ENCODE results near the gene F7.

Gene F7

GRCh38 chr13:113126265-113127150, 20.9 kb downstream of the F7 start:
- no peak for DNase-seq
- no peak for TF ChIP-seq POLR2A (IDR thresholded peaks at IDR 0.05; ENCODE audit: low read length)
- TF ChIP-seq GATA1 (IDR thresholded peaks at IDR 0.05; ENCODE audit: low read depth, low read length), result no peak

GRCh38 chr13:113129480-113129879, 23.9 kb downstream of the F7 start:
- TF ChIP-seq POLR2A (IDR thresholded peaks at IDR 0.05; ENCODE audit: low read length) (no peak), GATA1 (IDR thresholded peaks at IDR 0.05; ENCODE audit: low read depth, low read length) (no peak)
- DNase-seq, result no peak

- no peak for TF ChIP-seq GATA1 (IDR thresholded peaks at IDR 0.05; ENCODE audit: low read depth, low read length)
- no peak for TF ChIP-seq POLR2A (IDR thresholded peaks at IDR 0.05; ENCODE audit: low read length)
- DNase-seq, result peak; percentile 54 to 64
These were observed 24.5 kb downstream of the F7 start for GRCh38 chr13:113129921-113130750.

GRCh38 chr13:113135281-113135760, 29.7 kb downstream of the F7 start:
- no peak for DNase-seq
- TF ChIP-seq GATA1 (IDR thresholded peaks at IDR 0.05; ENCODE audit: low read depth, low read length), result no peak
- no peak for TF ChIP-seq POLR2A (IDR thresholded peaks at IDR 0.05; ENCODE audit: low read length)

- no peak for TF ChIP-seq GATA1 (IDR thresholded peaks at IDR 0.05; ENCODE audit: low read depth, low read length)
- no peak for TF ChIP-seq POLR2A (IDR thresholded peaks at IDR 0.05; ENCODE audit: low read length)
- DNase-seq, result no peak
These were observed 32.2 kb downstream of the F7 start for GRCh38 chr13:113137691-113138298.

- DNase-seq, result no peak
- TF ChIP-seq POLR2A (IDR thresholded peaks at IDR 0.05; ENCODE audit: low read length) (no peak), GATA1 (IDR thresholded peaks at IDR 0.05; ENCODE audit: low read depth, low read length) (no peak)
These were observed 33.4 kb downstream of the F7 start for GRCh38 chr13:113138792-113139551.

- TF ChIP-seq POLR2A (IDR thresholded peaks at IDR 0.05; ENCODE audit: low read length) (no peak), GATA1 (IDR thresholded peaks at IDR 0.05; ENCODE audit: low read depth, low read length) (no peak)
- DNase-seq, result no peak
These were observed 34.0 kb downstream of the F7 start for GRCh38 chr13:113139577-113139976.

GRCh38 chr13:113140677-113141600, 35.3 kb downstream of the F7 start:
- TF ChIP-seq POLR2A (IDR thresholded peaks at IDR 0.05; ENCODE audit: low read length) (no peak), GATA1 (IDR thresholded peaks at IDR 0.05; ENCODE audit: low read depth, low read length) (no peak)
- no peak for DNase-seq

GRCh38 chr13:113141601-113141970, 36.0 kb downstream of the F7 start:
- no peak for DNase-seq
- TF ChIP-seq GATA1 (IDR thresholded peaks at IDR 0.05; ENCODE audit: low read depth, low read length) (no peak), POLR2A (IDR thresholded peaks at IDR 0.05; ENCODE audit: low read length) (no peak)

GRCh38 chr13:113142876-113143275, 37.3 kb downstream of the F7 start:
- TF ChIP-seq GATA1 (IDR thresholded peaks at IDR 0.05; ENCODE audit: low read depth, low read length), result no peak
- no peak for TF ChIP-seq POLR2A (IDR thresholded peaks at IDR 0.05; ENCODE audit: low read length)
- no peak for DNase-seq

GRCh38 chr13:113143466-113144254, 38.1 kb downstream of the F7 start:
- TF ChIP-seq POLR2A (IDR thresholded peaks at IDR 0.05; ENCODE audit: low read length) (no peak), GATA1 (IDR thresholded peaks at IDR 0.05; ENCODE audit: low read depth, low read length) (no peak)
- DNase-seq, result no peak

- DNase-seq, result no peak
- TF ChIP-seq GATA1 (IDR thresholded peaks at IDR 0.05; ENCODE audit: low read depth, low read length) (no peak), POLR2A (IDR thresholded peaks at IDR 0.05; ENCODE audit: low read length) (no peak)
These were observed 38.7 kb downstream of the F7 start for GRCh38 chr13:113144255-113144629.
